NCI-H2227 treated with DMSO at 0.1 percent for 48 hours (cell line): Measurements from ENCODE around the gene AGTRAP.

Experiments used
- DNase-seq: peaks from one replicate; lab custom pipeline; 2025; lab: John Stamatoyannopoulos, UW

The AGTRAP gene

DNA sequence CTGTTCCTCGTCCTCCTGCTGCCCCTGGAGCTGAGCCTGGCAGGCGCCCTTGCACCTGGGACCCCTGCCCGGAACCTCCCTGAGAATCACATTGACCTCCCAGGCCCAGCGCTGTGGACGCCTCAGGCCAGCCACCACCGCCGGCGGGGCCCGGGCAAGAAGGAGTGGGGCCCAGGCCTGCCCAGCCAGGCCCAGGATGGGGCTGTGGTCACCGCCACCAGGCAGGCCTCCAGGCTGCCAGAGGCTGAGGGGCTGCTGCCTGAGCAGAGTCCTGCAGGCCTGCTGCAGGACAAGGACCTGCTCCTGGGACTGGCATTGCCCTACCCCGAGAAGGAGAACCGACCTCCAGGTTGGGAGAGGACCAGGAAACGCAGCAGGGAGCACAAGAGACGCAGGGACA, 29.6 kb upstream of the AGTRAP start:
- no peak for DNase-seq

DNA sequence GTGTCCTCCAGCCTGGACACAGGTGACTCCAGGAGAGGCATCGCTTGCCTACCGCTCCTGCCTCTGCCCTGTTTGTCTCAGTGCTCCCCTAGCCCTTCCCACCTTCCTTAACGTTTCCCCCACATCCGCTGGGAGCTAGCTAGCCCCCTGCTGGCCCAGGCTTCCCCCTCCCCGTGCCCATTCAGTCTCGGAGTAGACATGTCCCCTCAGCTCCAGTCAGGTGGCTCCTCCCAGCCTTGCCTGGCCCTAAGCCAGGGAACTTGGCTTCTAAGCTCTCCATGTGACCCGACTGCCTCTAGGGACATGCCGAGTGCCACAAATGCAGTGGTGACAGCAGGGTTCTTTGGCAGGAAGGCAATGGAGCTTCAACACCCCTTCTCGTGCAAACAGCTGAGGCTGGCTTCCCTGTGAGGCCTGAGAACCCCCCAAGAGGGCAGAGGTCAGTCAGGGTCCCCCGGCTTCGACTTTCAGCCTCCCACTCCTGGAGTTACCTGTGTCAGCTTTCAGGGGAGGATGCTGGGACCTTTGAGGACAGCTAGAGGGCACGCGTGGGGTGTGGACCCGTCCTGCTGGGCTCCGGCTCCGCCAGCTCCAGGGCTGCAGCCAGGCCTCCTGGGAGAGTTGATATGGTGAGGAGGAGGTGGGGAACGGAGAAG, 28.2 kb upstream of the AGTRAP start:
- DNase-seq: no peak

DNA sequence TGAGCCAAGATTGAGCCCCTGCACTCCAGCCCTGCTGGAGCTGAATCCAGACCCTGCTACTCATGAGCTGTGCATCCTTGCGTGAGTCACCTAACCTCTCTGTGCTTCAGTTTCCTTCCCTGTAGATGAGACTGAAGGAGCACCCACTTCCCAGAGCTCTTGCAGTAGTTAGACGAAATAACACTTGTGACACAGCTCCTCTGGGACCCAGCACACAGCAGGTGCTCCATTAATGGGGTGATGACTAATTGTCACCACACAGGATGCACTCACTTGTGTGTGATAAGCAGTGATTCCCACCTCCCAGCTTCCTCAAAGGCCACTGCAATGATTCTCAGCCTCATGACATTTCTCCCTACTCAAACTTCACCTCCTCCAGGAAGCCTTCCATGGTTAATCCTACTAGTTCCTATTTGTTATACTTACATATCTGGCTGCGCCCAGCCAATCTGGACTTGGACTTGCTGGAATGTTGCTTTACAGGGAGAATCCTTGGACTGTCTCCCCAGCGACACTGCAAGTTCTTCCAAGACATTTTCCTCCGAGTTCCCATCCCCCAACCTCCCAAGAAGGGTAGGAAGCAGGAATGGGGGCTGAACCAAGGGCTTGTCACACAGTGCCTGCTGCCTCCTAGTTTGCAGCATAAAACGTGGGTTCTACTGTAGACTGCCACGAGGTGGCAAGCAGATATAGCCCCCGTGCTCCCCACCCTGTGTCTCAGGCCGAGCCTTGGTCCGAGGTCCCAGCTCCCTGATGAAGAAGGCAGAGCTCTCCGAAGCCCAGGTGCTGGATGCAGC, 27.2 kb upstream of the AGTRAP start:
- no peak for DNase-seq

DNA sequence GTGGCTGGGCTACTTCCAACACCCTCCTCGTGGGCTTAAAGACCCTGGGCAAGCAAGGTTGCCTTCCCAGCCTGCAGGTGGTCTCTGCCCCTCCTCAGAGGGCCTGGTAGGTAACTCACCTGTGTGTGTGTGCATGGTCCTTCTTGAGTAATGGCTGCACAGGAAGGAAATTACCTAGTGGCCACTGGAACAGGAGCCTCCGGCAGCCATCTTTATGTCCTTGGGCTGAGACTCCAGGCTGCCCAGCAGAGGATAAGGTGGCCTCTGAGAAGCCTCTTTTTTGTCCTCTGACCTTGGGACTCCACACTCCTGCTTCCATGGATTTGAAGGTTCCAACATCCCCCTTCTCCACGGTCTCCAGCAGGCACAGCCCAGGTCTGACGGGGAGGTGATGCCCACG, 24.4 kb upstream of the AGTRAP start:
- no peak for DNase-seq

DNA sequence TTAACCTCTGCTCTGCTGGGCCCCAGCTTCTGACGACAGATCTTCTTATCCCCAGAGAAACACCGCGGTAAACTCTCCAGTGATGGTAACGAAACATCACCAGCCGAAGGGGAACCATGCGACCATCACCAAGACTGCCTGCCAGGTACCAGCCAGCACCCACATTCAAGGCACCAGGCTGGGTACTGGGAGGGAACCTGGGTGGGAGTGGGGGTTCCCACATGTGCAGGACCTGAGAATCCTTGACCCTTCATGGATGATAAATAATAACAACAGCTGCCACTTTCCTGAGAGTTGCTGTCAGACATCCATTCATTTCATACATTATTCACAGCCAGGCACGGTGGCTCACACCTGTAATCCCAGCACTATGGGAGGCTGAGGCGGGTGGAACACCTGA, 23.7 kb upstream of the AGTRAP start:
- DNase-seq: no peak

DNA sequence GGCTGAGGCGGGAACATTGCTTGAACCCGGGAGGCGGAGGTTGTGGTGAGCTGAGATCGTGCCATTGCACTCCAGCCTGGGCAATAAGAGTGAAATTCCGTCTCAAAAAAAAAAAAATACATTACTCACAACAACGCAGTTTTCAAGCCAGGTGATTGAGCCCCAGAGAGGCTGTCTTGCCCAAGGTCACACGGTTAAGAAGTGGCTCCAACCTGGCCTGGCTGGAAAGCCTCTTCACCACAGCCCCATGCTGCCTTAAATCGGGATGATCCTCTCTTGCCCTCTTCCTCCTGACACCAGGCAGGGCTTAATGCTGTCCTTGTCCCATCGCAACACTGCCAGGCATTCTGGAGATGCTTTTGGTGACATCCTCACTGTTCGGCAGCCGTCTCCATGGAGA, 22.8 kb upstream of the AGTRAP start:
- DNase-seq: no peak

DNA sequence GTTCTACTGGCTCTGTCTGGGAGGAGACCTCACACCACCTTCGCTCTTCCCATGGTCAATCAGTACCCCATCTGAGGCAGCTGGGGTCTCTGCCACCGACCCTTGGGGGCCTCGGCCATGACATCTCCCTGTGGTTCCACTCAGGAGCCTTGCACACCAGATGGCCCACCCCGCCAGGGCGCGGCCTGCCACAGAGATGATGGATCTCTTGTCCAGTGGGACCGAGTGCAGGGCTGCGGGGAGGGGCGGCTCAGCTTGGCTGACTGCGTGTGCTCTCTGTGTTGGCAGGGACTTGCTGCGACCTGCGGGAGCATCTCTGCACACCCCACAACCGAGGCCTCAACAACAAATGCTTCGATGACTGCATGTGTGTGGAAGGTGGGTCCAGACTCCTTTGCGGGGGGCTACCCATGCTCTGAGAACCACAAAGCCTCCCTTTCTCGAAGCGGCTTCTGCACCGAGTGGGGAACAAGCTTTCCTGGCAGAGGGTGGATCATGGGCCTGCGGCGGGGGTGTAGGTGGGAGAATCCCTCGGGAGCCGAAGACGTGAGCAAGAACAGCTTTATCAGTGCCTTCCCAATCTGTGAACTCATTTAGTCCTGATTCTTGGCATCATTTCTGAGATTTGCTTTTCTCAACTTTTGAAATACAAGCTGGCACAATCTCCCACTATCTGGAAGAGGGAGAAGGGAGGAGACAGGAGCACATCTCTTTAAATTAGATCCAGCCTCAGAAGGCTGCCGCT, 20.9 kb upstream of the AGTRAP start:
- DNase-seq: no peak

DNA sequence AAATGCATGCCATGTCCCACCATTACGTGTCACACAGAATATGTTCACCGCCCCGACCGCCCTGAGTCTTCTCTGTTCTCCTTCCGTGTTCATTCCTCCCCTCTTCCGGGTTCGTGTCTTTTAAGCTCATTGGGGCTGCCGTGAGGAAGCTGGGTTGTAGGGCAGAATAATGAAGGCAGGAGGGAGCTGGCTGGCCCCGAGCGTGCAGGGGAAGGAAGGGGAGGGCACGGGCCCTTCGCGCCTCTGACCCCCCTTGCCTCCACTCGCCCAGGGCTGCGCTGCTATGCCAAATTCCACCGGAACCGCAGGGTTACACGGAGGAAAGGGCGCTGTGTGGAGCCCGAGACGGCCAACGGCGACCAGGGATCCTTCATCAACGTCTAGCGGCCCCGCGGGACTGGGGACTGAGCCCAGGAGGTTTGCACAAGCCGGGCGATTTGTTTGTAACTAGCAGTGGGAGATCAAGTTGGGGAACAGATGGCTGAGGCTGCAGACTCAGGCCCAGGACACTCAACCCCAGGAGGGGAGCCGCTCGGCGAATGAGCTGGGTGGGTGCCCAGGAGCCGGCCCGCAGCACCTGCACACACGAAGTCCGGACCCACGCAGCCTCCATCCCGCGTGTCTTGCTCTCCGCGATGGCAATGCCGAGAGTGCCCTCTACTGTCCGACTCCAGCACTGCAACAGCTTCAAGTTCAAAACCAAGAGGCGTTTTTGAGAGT, 16.5 kb upstream of the AGTRAP start:
- DNase-seq: peak; percentile 66

DNA sequence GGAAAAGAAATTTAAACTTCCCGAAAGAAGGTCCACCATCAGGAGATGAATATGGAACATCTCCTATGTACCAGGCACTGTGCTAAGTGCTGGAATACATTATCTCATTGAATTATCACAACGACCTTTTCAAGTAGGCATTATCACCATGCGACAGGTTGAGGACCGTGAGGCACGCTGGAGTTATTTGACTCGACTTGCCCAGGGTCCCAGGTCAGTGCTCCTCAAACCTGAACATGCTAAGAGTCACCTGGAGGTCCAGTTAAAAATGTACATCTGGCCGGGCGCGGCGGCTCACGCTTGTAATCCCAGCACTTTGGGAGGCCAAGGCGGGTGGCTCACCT, 15.9 kb upstream of the AGTRAP start:
- no peak for DNase-seq

DNA sequence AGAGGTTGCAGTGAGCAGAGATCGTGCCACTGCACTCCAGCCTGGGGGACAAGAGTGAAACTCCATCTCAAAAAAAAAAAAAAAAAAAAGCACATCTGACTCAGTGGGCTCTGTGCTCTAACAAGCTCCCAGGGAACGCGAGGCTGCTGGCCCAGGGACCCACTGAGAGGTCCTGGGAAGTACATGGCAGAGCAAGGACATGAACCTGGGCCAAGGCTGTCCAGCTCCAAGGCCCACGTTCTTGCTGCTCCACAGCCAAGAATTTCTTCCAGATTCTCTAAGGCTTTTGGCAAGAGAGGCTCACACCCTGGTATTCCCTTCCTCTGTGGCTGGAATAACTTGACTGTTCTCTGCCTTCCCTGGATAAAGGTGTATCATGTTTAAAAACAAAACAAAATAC, 15.4 kb upstream of the AGTRAP start:
- no peak for DNase-seq

DNA sequence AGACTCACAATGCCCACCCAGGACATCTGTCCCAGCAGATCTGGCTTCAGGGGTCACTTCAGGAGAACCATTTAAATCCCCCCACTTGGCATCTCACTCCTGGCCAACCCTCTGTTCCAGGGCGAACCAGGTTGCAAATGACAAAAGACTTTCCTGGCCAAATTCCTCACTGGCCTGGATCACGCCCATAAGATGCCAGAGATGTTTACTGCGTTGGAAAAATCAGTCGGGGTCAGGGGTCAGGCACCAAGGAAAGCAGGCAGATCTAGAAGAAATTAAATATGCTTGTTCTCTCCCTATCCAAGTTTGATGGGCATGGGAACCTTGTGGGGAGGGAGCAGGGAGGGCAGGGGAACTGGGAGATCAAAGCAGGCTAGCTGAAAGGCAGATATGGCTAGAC, 14.6 kb upstream of the AGTRAP start:
- no peak for DNase-seq

DNA sequence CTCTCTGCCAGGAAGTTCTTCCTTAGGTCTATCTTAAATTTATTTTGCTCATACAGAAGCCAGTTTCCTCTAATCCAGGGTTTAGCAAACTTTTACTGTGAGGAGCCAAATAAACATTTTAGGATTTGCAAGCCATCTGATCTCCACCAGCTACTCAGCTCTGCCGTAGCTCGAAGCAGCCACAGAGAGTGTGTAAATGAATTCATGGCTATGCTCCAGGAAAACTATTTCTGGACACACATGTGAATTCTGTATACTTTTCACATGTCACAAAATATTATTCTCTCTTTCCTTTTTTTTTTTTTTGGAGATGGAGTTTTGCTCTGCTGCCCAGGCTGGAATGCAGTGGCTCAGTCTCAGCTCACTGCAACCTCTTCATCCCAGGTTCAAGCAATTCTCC, 13.4 kb upstream of the AGTRAP start:
- DNase-seq: no peak

DNA sequence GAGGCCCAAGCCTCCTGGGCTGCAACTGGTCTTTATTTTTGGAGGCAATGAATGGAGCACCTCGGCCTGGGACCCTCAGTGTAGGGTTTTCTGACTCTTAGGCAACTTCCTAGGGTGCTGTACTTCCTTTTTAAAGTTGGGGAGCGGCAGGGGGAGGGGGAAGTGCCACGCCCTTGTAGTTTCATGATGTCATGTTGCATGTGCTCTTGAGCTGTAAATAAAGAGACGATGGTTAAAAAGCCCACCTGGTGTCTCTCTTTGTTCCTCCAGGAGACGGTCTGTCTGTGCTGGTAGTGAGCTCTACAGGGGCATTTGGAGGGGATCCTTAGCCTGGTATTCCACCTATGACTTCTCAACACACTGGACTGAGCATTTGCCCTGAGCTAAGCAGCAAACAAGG, 10.3 kb upstream of the AGTRAP start:
- no peak for DNase-seq

DNA sequence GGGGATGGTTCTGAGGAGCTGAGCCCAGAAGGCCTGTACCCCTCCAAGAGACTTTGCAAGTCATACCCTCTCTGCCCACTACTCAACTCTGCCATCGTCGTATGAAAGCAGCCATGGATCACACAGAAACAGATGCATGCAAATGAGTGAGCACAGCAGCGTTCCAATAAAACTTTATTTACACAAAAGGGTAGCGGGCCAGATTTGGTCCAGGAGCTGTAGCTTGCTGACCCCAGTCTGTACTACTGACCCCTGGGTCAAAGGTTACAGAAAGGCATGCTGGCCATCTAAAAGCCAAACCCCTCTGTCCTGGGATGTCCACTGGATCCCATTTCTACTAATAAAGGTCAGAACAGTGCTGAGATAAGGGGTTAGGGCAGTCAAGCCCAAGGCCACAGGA, 8.8 kb upstream of the AGTRAP start:
- DNase-seq: no peak

DNA sequence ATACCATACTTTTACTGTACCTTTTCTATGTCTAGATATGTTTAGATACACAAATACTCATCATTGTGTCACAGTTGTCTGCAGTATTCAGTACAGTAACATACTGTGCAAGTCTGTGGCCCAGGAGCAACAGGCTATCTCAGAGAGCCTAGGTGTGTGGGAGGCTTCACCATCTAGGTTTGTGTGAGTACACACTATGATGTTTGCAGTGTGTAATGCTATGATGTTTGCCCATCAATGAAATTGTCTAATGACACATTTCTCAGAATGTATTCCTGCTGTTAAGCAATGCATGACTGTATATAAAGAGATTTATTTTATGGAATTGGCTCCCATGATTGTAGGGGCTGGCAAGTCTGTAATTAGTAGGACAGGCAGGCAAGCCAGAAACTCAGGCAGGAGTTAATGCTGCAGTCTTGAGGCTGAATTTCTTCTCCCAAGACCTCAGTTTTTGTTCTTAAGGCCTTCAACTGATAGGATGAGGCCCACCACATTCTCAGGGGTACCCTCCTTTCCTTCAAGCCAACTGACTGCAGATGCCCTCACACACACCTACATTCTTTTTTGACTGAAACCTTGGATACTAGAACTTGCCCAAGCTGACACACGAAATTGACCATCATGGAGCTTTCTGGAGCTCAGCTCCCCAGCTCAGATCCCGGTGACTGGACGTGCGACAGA, 7.7 kb upstream of the AGTRAP start:
- DNase-seq: no peak

DNA sequence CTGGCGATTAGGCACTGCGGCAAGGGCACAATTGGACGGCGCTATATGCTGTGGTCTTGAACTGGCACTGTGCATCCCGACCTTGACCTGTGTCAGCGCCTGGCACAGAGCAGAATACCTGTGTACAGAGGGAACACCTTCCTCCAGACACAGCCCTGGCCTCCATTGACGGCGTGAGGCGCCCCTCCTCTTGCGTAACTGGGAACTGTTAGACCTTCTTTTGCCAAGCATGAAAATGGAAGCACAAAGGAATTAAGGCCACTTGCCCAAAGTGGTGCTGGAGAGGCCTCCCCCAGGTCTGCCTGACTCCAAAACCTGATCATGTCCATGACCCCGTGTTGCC, 6.8 kb upstream of the AGTRAP start:
- DNase-seq: no peak

DNA sequence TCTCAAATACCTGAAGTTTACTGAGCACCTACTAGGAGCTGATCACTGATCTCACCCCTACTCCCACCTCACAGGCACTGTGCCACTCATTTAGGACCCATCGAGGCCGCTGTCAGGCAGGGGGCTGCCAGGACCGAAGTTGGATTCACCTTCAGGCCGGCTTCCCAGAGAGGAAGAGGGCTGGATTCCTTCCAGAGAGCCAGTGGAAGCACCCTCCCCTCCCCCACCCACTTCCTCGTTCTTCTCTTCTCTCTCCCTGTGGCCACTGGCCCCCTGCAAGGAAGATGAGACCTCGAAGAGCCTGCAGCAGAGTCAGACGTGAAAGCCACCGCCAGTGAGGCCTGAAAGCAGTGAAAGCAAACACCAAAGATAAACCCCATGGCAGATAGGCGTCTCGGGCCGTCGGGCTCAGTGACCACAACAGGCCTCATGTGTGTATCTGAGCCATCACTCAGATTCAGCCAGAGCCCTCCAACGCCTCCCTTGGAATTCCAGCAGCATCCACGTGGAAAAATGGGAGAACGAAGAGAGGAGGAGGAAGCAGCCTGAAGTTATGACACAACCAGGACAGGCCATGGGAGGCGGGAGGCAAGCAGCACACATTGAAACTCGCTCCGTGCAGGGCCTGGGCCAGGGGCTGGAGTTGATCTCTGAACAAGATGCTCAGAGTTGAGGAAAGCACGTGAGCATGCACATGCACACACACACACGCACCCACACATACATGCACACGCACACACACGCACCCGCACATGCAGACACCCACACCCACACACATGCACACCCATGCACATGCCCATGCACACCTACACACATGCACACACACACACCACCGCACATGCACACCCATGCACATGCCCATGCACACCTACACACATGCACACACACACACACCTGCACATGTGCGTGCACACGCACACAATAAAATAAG, 6.2 kb upstream of the AGTRAP start:
- DNase-seq: no peak

DNA sequence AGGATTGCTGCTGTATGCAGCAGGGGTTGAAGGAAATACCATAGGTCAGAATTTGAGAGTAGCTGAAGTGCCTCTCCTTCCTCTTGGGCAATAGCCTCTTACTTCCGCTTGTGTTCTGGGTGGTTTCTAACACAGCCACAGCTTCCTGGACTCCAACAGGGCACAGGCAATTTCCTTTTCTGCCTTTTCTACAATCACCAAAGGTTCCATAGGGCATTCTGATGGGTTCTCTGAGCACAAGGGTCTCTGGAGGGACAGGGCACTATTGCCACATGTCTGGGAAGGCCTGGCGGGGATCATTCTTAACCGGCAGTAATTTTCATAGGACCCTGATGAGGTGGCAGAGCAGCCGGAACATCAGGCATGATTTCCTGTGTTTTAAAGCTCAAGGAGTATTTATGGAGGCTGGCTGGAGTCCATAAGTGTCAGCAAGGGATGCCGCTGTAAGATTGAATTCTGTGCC, 5.5 kb upstream of the AGTRAP start:
- peak; percentile 44 for DNase-seq

DNA sequence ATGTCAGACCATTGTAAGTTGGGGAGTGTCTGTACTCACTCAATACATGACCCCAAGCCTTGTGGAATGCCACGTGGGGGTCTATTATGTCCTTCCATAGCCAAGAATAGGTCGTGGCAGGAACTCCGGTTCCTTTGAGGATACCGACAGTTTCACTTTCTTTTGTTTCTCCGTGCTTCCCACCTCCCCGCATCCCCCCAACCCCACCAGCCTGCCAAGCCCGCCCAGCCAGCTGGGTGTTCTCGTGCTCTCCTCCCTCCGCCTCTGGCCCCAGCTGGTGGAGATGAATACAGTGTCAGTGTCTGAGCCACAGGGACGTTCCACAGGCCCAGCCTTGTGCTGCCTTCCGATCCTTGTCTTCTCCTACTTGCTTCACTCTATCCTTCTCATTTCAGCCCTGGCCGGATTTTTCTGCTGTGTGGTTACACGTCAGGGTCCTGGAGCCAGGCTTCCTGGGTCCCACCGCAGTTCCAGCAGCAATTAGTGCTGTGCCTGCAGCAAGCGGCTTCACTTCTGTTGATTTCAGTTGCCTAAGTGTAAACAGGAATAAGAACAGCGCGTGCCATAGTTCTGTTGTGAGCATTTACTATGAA, 4.1 kb upstream of the AGTRAP start:
- DNase-seq: peak; percentile 90

DNA sequence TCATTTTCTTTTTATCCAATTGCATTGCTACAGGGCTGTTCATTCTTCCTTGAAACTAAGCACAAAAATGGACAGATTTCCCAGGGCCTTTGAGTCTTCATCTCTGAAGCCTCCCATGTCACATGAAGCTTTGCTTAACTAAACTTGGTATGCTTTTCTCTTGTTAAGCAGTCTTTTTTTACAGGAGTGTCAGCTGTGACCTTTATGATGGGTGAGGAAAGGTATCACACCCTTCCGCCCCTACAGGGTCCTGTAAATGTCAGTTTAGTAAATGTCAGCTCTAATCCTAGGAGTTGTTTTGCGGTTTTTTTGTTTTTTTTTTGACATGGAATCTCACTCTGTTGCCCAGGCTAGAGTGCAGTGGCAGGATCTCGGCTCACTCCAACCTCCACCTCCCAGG, 2.6 kb upstream of the AGTRAP start:
- DNase-seq: no peak

DNA sequence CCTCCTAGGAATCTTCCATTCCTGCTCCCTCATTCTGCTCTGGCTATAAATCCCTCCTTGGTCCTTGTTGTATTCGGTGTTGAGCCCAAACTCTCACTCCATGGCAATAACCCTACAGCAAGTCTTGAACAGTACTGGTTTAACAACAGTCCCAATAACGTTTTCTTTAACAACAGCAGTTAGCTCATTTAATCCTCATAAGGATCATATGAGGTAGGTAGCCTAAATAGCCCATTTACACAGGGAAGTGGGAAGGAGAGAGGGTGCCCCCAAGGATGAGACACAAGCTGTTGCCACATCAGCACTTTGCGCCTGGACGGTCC, 444 bp upstream of the AGTRAP start:
- DNase-seq: no peak
